Frontal cortex (tissue), 4 donors: Measurements from ENCODE around the gene RBFOX2. TPM values are rescaled to one million over a fixed set of nuclear protein-coding genes. Genes with fewer than 3 reads are reported as not detected.
"Not testable (repeated sequence)": the region's sequence is repeated elsewhere in the genome, so short reads cannot be mapped to it uniquely, and the experiment has no call there.

ENCODE experiments used
- DNase-seq, 2 donors: peaks; one replicate each; pipeline ENCODE4 v3.0.0; 2012; ENCODE audit warnings: low spot score in 2 of 2
- FAIRE-seq: peaks from 2 replicates; lab custom pipeline; 2012; peaks lifted over from hg19 to GRCh38; lab: Jason Lieb, UNC
- total RNA-seq: library from RNA; depleted of rRNA; stranded (reverse); fragments of >200 nt; gene quantifications from one replicate; pipeline ENCODE4 v1.2.3, GENCODE V29; 2014
- donor health status: control.
- donor health status: control.
- donor health status: control.

The RBFOX2 gene
- total RNA-seq, 1 donor from 2014 or later: 390 TPM

GRCh38 chr22:35806668-35807067 lies 222.0 kb downstream of the RBFOX2 start:
- DNase-seq, FAIRE-seq: not testable (repeated sequence)

- no peak for FAIRE-seq
- no peak for DNase-seq
Measured at GRCh38 chr22:35805466-35805865, 223.2 kb downstream of the RBFOX2 start.

- DNase-seq: no peak
- no peak for FAIRE-seq
Measured at GRCh38 chr22:35804421-35804820, 224.2 kb downstream of the RBFOX2 start.

- FAIRE-seq: no peak
- no peak for DNase-seq
Measured at GRCh38 chr22:35802885-35803284, 225.7 kb downstream of the RBFOX2 start.

- not testable (repeated sequence) for FAIRE-seq
Measured at GRCh38 chr22:35801301-35801700, 227.3 kb downstream of the RBFOX2 start.

GRCh38 chr22:35799150-35799549 lies 229.5 kb downstream of the RBFOX2 start:
- no peak for FAIRE-seq
- no peak for DNase-seq

More at GRCh38 chr22:35801301-35801700, 227.3 kb downstream of the RBFOX2 start:
- not testable (repeated sequence) for DNase-seq

- FAIRE-seq (no peak), DNase-seq (no peak)
Measured at GRCh38 chr22:35797411-35797810, 231.2 kb downstream of the RBFOX2 start.

- no peak for FAIRE-seq
Measured at GRCh38 chr22:35795476-35795875, 233.1 kb downstream of the RBFOX2 start.

GRCh38 chr22:35792506-35792905 lies 236.1 kb downstream of the RBFOX2 start:
- FAIRE-seq (no peak), DNase-seq (no peak)

More at GRCh38 chr22:35795476-35795875, 233.1 kb downstream of the RBFOX2 start:
- DNase-seq: no peak

GRCh38 chr22:35791788-35792187 lies 236.8 kb downstream of the RBFOX2 start:
- not testable (repeated sequence) for FAIRE-seq, DNase-seq

GRCh38 chr22:35785181-35785923 lies 243.3 kb downstream of the RBFOX2 start:
- DNase-seq (peak in 1 of 2 donors; percentile 20), FAIRE-seq (no peak)

GRCh38 chr22:35784633-35785032 lies 244.0 kb downstream of the RBFOX2 start:
- no peak for FAIRE-seq
- no peak for DNase-seq

- no peak for DNase-seq
- no peak for FAIRE-seq
Measured at GRCh38 chr22:35783943-35784614, 244.5 kb downstream of the RBFOX2 start.

GRCh38 chr22:35782504-35782903 lies 246.1 kb downstream of the RBFOX2 start:
- FAIRE-seq: no peak
- DNase-seq: no peak

GRCh38 chr22:35781898-35782297 lies 246.7 kb downstream of the RBFOX2 start:
- DNase-seq (no peak), FAIRE-seq (no peak)

- DNase-seq (no peak), FAIRE-seq (no peak)
Measured at GRCh38 chr22:35777335-35777975, 251.2 kb downstream of the RBFOX2 start.

GRCh38 chr22:35775339-35775738 lies 253.3 kb downstream of the RBFOX2 start:
- FAIRE-seq: no peak
- no peak for DNase-seq

GRCh38 chr22:35769974-35770373 lies 258.6 kb downstream of the RBFOX2 start:
- DNase-seq (no peak), FAIRE-seq (no peak)

- FAIRE-seq (no peak), DNase-seq (no peak)
Measured at GRCh38 chr22:35766654-35767580, 261.7 kb downstream of the RBFOX2 start.

- FAIRE-seq: no peak
Measured at GRCh38 chr22:35761037-35761436, 267.6 kb downstream of the RBFOX2 start.

More at GRCh38 chr22:35761037-35761436, 267.6 kb downstream of the RBFOX2 start:
- no peak for DNase-seq
